DMS53 (cell line): ENCODE results near the gene CCR7.
"Not testable (repeated sequence)": the region's sequence is repeated elsewhere in the genome, so short reads cannot be mapped to it uniquely, and the experiment has no call there.

Experiments
- DNase-seq: peaks from one replicate; lab custom pipeline; 2025; lab: John Stamatoyannopoulos, UW

The CCR7 gene

GRCh38 chr17:40548982-40549685 lies 16.1 kb downstream of the CCR7 start:
- peak; percentile 75 for DNase-seq

GRCh38 chr17:40548491-40548981 lies 16.7 kb downstream of the CCR7 start:
- peak; percentile 36 for DNase-seq

GRCh38 chr17:40547785-40548478 lies 17.3 kb downstream of the CCR7 start:
- no peak for DNase-seq

- peak; percentile 91 for DNase-seq
These were observed 18.0 kb downstream of the CCR7 start for GRCh38 chr17:40547079-40547784.

- not testable (repeated sequence) for DNase-seq
These were observed 18.8 kb downstream of the CCR7 start for GRCh38 chr17:40546497-40546896.

GRCh38 chr17:40545660-40546059 lies 19.6 kb downstream of the CCR7 start:
- no peak for DNase-seq

- no peak for DNase-seq
These were observed 22.5 kb downstream of the CCR7 start for GRCh38 chr17:40542558-40543411.

GRCh38 chr17:40541873-40542557 lies 23.3 kb downstream of the CCR7 start:
- DNase-seq, result no peak

DNA sequence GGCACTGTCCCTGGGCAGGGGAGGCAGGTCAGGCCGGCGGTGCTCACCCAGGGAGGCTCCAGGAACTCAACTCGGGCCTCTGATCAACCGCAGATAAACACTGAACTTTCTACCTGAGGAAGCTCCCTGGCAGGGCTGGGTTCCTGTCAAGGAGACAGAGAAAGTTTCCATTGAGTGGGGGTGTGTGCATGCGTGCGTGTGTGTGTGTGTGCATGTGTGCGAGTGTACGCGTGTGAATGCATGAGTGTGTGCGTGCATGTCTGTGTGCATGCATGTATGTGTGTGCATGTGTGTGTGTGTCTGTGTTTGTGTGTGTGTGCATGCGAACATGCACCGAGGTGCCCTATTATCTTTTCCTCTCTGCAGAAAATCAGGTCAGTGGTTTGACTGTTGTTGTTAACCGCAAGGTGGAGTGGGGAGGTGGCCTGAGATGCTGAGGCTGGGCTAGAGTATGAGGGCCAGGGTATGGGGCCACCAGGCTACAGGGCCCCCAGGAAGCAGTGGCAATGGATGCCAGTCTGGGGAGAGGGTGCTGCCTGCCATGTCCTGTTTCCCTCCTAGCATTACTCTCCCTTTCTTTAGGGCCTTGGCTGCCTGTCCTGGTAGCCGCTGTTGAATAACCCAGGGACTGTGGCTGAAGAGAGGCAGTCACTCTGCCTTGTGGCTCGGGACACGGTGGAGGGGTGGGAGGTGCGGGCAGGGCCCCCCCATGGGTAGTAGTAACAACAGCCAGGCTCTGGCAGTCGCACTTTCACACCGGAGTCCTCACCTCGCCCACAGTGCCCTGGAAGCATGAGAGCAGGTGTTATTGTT lies 24.0 kb downstream of the CCR7 start:
- no peak for DNase-seq

DNA sequence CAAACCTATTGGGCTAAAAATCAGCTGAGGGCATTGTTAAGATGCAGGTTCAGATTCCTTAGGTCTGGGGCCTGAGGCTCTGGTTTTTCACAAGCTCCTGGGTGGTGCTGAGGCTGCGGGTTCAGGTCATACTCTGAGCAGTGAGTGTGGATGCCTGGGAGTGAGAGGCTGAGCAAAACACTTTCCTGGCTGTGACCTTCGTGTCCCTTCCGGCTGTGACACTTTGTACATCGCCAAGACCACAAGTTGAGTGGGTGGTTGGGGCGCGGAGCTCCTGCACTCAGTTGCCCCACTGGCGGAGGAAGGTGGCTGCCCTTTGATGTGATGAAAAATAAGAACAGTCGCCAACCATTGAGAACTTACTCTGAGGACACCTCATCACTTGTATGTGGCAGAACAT lies 24.8 kb downstream of the CCR7 start:
- no peak for DNase-seq

DNA sequence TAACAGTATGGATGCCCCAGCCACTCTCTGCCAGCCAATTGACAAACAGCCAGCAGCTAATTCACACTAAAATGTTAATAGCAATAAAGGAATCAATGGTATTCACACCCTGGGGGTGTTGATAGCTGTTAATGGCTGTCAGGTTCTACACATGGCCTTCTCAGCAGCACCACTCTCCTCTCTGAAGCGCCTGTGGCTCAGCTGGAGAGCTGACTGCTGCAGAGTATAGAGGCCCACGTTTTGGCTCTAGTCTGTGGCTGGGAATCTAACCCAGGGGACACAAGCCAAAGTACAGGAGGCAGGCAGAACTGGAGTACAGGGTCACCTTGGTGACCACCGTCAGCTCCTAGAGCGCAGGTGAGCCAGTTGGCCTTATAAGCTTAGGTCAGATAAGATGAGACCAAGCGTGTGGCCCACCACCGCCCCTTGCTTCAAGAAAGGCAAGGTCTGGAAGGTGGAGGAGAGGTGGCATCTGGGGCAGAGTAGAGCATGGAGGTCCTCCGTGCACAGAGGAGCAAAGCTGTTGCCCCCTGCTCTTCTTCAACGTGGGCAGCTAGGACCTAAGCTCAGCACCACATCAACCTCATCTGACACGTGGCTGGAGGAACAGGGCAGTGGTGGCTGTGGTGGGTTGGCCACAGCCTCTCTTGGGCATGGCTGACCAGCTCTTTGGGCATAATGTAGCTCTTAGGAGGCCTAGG lies 25.4 kb downstream of the CCR7 start:
- no peak for DNase-seq

- DNase-seq, result no peak
These were observed 26.2 kb downstream of the CCR7 start for GRCh38 chr17:40538936-40539705.

DNA sequence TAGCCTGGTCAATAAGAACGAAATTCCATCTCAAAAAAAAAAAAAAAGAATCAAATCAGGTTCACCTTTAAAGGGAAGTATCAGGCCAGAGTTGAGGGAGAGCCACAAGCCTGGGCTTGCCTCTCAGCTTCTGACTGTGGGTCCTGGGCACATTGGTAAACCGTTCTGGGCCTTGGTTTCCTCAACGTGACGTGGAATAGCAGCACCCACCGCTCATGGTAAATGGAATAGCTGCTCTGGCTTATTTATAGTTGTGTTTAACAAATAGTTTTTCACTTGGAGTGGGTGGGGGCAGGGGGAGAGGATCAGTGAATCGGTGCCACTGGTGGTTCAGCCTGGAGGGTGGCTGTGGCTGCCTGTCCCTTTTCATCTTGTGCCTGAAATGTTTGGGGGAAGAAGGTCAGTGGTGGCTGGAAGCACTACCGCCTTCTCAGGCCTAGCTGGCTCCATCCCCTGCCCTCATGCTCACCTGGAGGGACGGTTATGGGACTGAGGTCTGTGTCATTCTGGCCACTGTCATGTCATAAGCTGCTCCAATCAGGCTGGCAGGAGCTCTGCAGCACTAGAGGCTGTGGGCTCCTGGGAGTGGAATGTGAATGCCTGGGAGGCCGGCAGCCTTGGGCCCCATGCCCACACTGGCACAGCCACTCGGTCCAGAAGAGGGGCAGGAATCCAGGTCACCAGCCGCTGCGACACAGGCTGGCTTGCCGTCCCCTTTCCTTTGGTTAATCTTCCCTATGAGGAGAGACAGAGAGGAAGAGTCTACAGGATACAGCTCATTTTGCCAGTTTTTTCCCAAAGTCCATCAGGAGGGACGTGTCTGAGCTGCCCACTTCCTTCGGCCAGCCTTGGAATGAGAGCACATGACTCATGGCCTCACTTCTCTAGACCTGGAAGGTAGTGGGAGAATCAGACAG lies 27.0 kb downstream of the CCR7 start:
- DNase-seq, result no peak

DNA sequence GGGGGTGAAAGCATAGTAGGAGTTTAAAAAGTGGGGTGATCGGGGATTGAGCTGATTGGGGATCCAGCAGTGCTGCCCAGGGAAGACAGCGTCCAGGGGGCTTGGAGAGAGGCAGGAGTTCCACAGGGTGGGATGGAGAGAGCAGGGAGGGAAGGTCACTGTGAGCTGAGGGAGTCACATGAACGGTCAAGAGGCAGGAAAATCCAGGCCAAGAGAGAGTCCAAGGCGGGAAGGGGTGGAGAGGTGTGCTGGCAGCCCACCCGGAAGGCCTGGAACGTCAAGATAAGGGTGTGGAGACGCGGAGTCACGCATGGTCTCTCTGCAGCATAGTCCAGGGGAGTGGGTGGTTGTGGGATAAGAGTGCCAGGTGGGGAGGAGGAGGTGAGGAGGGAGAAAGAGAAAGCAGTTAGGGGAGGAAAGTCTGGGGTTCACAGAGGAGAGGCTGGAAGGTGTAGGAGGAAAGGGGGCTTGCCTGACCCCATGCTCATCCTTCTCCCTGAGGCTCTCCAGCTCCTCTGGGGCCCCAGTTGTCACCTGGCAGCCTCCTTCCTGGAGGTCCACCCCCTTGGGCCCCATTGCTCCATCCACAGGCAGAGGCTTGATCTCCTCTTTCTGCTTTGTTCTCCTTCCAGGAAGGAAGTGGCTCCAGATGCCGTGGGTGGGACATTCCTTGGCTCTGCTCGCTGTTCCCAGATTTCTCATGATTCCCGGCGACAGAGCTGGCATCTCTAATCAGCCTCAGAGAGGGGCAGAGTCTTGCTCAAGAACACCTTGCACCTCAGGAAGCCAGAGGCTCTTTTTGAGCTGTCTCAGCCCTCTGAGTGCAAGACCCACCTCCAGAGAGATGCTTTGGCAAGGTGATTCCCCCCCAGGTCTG lies 28.7 kb downstream of the CCR7 start:
- no peak for DNase-seq

- DNase-seq, result no peak
These were observed 29.4 kb downstream of the CCR7 start for GRCh38 chr17:40535924-40536294.

- DNase-seq, result no peak
These were observed 29.8 kb downstream of the CCR7 start for GRCh38 chr17:40535438-40535837.
